HepG2 (cell line): ENCODE measurements around the gene FDXACB1. TPM values are rescaled to one million over a fixed set of nuclear protein-coding genes. Genes with fewer than 3 reads are reported as not detected.

Experiments used
- CCAR2 ChIP-seq: fragments of 200-400 bp; formaldehyde crosslinking; optimal IDR thresholded peaks from 2 replicates; pipeline ENCODE3; 2018; ENCODE audit warnings: low read depth, mild to moderate bottlenecking, low read length, moderate library complexity
- HNRNPK ChIP-seq: fragments of 200-400 bp; formaldehyde crosslinking; IDR thresholded peaks from 2 replicates; pipeline ENCODE4 v1.6.1; 2018; ENCODE audit warnings: low read length, low read depth, moderate library complexity, mild to moderate bottlenecking; ENCODE audit not compliant: poor library complexity, severe bottlenecking
- KAT7 ChIP-seq: IDR thresholded peaks from 2 replicates; pipeline ENCODE4 v1.6.1; 2018; ENCODE audit warnings: borderline replicate concordance, missing compliant biosample characterization
- MBNL3 ChIP-seq: fragments of 250-450 bp; sonication (Bioruptor Pico); conservative IDR thresholded peaks from 2 replicates; pipeline ENCODE4 v1.8.0; 2022; ENCODE audit warnings: mild to moderate bottlenecking, inconsistent platforms
- SMC3 ChIP-seq: IDR thresholded peaks from 2 replicates; pipeline ENCODE4 v1.6.1; 2011; ENCODE audit warnings: low read length, improper control_type of control experiment
- ZBTB40 ChIP-seq, 2 experiments: fragments of 450-650 bp in 1 of 2; sonication (generic) in 1 of 2; formaldehyde crosslinking in 1 of 2; IDR thresholded peaks; 2 replicates each; pipeline versions ENCODE4 v1.6.1 to v1.8.0; 2016 to 2022; ENCODE audit warnings: antibody characterized with exemption in 1 of 2, mild to moderate bottlenecking in 1 of 2, missing genetic modification reagents in 1 of 2
- ZFY ChIP-seq: sonication (generic); formaldehyde crosslinking; IDR thresholded peaks from 2 replicates; pipeline ENCODE4 v1.4.0; 2020; ENCODE audit warnings: missing genetic modification reagents
- ZNF143 ChIP-seq: sonication (generic); formaldehyde crosslinking; IDR thresholded peaks from 2 replicates; pipeline ENCODE4 v1.4.0; 2020; ENCODE audit warnings: missing genetic modification reagents
- ZNF737 ChIP-seq: sonication (generic); formaldehyde crosslinking; IDR thresholded peaks from 2 replicates; pipeline ENCODE4 v1.5.0; 2020; ENCODE audit warnings: missing genetic modification reagents, mild to moderate bottlenecking, borderline replicate concordance
- polyA plus RNA-seq, 8 experiments: library from polyadenylated mRNA; depleted of rRNA in 3 of 8; stranded (reverse) in 7 of 8; unstranded in 1 of 8; fragments of >200 nt; fragmentation: Illumina TruSeq in 4 of 8; extraction: Trizol in 4 of 8; gene quantifications; 2 replicates each; pipeline versions ENCODE4 v1.2.1 to v1.2.3, GENCODE V29; 2011 to 2016; ENCODE audit warnings: low read depth in 4 of 8, missing spikeins in 1 of 8, mixed read lengths in 1 of 8; ENCODE audit not compliant: insufficient read depth in 1 of 8
- total RNA-seq, 5 experiments: library from RNA; depleted of rRNA; stranded (reverse); fragments of >200 nt; fragmentation: Illumina TruSeq; extraction: Trizol; gene quantifications; 2 replicates each; pipeline ENCODE4 v1.2.3, GENCODE V29; 2016; ENCODE audit warnings: low read depth in 1 of 5
- TF ChIP-seq, protein P1 (sequence below): sonication (generic); formaldehyde crosslinking; IDR thresholded peaks from 2 replicates; pipeline ENCODE4 v1.4.0; 2020; ENCODE audit warnings: missing genetic modification reagents
- TF ChIP-seq, protein P2 (sequence below): sonication (generic); formaldehyde crosslinking; IDR thresholded peaks from 2 replicates; pipeline ENCODE4 v1.5.0; 2020; ENCODE audit warnings: missing genetic modification reagents
- TF ChIP-seq, protein P3 (sequence below), 2 experiments: sonication (generic) in 1 of 2; formaldehyde crosslinking in 1 of 2; IDR thresholded peaks; 2 replicates each; pipeline versions ENCODE4 v1.5.1 to v1.6.1; 2011 to 2020; ENCODE audit warnings: borderline replicate concordance in 1 of 2, low read depth in 1 of 2, low read length in 1 of 2, mild to moderate bottlenecking in 1 of 2, missing genetic modification reagents in 1 of 2, moderate library complexity in 1 of 2

Gene FDXACB1
- total and polyA plus RNA-seq, 2 of the 13 experiments (the other 11 are each of a cell fraction or from before 2014, with no cell fraction given), result 1.1 to 3.4 TPM

GRCh38 chr11:111926505-111927391, 47.8 kb upstream of the FDXACB1 start (continued):
- TF ChIP-seq ZBTB40 (IDR thresholded peaks at IDR 0.05) (no peak), ZBTB40 (CRISPR knock-in tag; IDR thresholded peaks at IDR 0.05) (peak; percentile 73), HNRNPK (no peak), MBNL3 (CRISPR knock-in tag) (no peak), KAT7 (CRISPR knock-in tag) (no peak), CCAR2 (no peak), ZFY (CRISPR knock-in tag) (peak; percentile 89), ZNF143 (CRISPR knock-in tag) (peak; percentile 79), SMC3 (no peak), ZNF737 (no peak)
- TF ChIP-seq, protein P1, sequence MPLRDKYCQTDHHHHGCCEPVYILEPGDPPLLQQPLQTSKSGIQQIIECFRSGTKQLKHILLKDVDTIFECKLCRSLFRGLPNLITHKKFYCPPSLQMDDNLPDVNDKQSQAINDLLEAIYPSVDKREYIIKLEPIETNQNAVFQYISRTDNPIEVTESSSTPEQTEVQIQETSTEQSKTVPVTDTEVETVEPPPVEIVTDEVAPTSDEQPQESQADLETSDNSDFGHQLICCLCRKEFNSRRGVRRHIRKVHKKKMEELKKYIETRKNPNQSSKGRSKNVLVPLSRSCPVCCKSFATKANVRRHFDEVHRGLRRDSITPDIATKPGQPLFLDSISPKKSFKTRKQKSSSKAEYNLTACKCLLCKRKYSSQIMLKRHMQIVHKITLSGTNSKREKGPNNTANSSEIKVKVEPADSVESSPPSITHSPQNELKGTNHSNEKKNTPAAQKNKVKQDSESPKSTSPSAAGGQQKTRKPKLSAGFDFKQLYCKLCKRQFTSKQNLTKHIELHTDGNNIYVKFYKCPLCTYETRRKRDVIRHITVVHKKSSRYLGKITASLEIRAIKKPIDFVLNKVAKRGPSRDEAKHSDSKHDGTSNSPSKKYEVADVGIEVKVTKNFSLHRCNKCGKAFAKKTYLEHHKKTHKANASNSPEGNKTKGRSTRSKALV (CRISPR knock-in tag), result peak; percentile 31; the same call in 1 of the 2 replicates
- TF ChIP-seq, protein P2, sequence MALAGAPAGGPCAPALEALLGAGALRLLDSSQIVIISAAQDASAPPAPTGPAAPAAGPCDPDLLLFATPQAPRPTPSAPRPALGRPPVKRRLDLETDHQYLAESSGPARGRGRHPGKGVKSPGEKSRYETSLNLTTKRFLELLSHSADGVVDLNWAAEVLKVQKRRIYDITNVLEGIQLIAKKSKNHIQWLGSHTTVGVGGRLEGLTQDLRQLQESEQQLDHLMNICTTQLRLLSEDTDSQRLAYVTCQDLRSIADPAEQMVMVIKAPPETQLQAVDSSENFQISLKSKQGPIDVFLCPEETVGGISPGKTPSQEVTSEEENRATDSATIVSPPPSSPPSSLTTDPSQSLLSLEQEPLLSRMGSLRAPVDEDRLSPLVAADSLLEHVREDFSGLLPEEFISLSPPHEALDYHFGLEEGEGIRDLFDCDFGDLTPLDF, result peak; percentile 85; the same call in 1 of the 2 replicates
- TF ChIP-seq, protein P3, sequence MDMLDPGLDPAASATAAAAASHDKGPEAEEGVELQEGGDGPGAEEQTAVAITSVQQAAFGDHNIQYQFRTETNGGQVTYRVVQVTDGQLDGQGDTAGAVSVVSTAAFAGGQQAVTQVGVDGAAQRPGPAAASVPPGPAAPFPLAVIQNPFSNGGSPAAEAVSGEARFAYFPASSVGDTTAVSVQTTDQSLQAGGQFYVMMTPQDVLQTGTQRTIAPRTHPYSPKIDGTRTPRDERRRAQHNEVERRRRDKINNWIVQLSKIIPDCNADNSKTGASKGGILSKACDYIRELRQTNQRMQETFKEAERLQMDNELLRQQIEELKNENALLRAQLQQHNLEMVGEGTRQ (IDR thresholded peaks at IDR 0.05; ENCODE audit: low read depth, low read length), result no peak
- TF ChIP-seq, protein P3 (CRISPR knock-in tag; IDR thresholded peaks at IDR 0.05; ENCODE audit: borderline replicate concordance), result no peak; the same call in 1 of the 2 replicates
